HG03280 (cell line): Measurements from ENCODE around the gene LRRFIP1.
A peak's percentile ranks its signal among the peaks of the same experiment; 100 is the strongest.
"Not testable (repeated sequence)": the region's sequence is repeated elsewhere in the genome, so short reads cannot be mapped to it uniquely, and the experiment has no call there.

Source experiments
- ATAC-seq: cut with Tn5 transposase; IDR thresholded peaks from one replicate; pipeline ENCODE4 v1.9.1; 2021; ENCODE audit warnings: mild to moderate bottlenecking, moderate library complexity; ENCODE audit not compliant: unreplicated experiment

The LRRFIP1 gene

DNA sequence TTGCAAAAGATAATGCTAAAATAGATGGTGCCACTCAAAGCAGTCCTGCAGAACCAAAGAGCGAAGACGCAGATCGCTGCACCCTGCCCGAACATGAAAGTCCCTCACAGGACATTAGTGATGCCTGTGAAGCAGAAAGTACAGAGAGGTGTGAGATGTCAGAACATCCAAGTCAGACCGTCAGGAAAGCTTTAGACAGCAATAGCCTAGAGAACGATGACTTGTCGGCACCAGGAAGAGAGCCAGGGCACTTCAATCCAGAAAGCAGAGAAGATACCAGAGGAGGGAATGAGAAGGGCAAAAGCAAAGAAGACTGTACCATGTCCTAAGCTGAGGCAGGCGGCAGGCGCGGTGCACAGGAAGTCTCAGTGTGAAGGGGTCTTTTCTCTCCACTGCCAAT, 136.4 kb downstream of the LRRFIP1 start:
- no peak for ATAC-seq

DNA sequence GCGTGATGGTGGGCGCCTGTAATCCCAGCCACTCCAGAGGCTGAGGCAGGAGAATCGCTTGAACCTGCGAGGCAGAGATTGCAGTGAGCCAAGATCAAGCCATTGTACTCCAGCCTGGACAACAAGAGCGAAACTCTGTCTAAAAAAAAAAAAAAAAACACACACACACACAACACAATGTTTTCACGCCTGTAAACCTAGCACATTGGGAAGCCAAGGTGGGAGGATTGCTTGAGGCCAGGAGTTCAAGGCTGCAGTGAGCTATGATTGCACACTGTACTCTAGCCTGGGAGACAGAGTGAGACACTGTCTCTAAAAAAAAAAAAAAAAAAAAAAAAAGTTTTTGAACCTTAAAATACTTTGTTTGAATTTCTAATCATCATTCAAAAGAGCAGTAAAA, 137.7 kb downstream of the LRRFIP1 start:
- not testable (repeated sequence) for ATAC-seq

DNA sequence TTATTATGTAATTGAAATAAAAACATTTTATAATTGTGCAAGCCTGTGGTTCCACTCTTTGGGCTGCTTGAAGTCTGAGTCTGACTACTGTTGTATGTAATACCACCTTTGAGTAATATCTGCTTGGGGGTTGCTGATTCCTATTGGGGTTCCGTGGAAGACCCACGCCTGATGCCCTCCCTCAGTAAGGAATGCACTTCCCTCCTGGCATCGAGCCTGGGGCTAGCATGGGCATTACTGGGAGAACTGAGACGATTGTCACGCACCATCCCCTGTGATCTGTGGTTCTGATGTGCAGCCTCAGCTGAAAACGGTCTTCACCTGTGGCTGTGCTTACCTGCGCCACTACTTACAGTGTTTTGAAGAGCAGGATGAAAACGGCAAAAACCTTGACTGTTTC, 138.5 kb downstream of the LRRFIP1 start:
- no peak for ATAC-seq

DNA sequence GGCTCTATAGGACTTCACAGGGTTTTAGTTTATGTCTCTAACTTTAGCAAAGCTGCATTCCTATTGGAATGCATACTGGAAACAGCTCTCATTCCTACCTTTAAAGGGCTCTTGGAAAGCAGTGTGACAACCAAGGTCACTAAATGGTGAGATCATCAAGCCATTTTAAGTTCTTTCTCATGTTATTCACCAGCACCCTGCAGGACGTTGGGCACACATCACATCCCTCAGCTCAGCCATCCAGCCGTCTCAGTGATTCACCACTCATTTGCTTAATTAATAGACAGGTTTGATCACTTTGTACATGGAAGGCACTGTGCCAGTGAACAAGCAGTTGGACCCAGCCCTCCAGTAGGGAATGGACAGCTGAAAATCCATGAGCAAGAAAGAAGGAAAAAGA, 139.0 kb downstream of the LRRFIP1 start:
- ATAC-seq: no peak

DNA sequence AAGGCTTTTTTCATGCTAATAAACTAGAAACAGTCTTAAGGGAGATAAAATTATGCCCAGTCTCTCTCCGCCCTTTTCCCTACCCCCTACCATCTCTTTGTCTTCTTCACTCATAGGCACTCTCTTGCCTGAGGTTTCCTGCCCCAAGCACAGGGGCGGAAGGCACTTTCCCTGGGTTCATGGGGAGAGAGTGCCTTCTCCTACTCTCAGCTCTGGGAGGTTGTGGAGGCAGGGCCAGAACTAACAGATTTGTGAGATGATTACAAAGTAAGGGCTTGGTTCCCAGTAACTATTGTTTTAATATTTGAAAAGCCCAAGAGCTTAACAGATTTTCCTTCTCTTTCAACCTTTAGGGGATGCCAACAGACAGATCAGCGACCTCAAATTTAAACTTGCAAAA, 145.1 kb downstream of the LRRFIP1 start:
- no peak for ATAC-seq

DNA sequence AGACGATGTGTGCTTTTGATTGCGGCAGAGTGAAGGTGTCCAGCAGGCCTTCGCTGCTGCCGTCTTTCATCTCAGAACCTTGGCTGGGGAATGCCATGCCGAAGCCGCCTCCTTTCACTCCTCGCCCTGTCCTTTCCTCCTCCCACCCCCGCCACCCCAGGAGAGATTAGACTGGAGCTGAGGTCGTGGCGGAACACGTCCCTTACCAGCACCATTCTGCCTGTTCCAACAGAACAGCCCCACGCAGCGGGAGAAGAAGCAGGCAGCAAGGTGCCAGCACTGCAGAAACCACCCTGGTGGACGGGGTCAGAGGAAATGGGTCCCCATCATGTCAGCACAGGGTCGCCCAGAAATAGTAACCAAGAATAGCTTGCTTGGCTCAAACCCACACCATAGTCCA, 146.4 kb downstream of the LRRFIP1 start:
- no peak for ATAC-seq

DNA sequence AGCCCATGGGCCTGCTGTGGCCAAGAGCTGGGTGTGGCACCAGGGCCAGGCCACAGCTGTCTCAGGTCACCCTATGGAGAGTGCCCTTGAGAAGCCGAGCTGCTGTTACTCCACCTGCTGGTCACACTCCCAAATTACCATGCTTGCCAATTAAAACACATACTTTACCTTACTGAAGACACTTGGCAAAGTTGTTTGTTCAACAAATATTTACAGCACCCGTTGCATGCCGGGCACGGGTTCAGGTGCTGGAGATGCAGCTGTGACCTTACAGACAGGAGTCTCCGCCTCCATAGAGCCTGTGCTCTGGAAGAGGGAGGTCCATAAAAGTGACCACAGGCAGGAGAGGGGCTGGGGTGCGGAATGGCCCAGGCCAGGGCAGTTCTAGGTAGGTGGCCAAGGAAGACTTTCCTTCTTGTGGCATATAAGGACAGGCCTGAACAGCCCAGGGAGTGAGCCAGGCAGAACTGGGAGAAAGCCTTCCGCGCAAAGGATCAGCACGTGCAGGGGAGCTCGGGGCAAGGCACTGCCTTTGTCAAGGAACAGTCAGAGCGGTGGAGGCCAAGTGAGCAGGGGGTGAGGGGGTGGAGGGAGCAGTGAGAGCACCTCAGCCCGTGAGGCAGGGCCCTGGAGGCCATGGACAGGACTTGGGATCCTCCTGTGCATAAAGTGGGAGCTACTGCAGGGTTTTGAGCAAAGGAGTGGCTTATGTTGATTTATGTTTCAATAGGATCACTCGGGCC, 147.6 kb downstream of the LRRFIP1 start:
- peak; percentile 71 for ATAC-seq

DNA sequence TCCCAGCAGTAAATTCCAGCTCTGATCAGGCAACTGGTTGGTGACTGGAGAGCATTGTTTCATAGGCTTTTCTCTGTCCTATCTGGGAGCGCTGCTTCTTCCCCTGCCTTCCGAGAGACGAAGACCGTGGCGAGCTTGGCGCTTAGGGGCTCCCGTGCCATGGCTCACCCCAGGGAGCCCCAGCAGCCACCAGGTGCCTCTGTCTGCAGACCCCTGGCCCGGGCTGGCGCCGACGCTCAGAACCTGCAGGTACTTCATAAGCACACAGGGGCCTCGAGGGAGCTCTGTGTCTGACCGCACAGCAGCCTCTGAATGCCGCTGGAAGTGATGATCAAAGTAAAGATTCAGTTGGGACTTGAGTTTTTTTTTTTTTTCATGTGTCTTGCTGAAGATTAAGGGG, 152.1 kb downstream of the LRRFIP1 start:
- no peak for ATAC-seq

DNA sequence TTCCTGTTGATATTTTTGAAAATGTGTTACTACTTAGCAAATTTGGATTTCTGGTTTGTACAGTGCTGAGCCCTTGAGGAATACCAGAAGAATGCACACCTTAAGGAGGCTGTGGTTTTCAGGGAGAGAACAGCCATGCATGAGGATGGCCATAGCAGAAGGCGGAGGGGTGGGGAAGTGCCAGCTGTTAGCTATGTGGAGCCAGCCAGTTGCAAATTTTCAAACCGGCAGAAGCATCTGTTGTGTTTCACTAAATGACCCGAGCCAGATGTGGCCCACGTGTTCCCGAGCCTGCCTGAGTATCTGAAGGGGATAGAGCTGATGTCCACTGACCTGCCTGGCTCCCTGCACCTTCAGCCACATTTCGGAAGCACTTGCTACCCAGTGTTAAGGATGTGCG, 154.8 kb downstream of the LRRFIP1 start:
- ATAC-seq: no peak

DNA sequence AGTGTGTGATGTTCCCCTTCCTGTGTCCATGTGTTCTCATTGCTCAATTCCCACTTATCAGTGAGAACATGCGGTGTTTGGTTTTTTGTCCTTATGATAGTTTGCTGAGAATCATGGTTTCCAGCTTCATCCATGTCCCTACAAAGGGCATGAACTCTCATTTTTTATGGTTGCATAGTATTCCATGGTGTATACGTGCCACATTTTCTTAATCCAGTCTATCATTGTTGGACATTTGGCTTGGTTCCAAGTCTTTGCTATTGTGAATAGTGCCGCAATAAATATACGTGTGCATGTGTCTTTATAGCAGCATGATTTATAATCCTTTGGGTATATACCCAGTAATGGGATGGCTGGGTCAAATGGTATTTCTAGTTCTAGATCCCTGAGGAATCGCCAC, 156.3 kb downstream of the LRRFIP1 start:
- ATAC-seq: not testable (repeated sequence)

DNA sequence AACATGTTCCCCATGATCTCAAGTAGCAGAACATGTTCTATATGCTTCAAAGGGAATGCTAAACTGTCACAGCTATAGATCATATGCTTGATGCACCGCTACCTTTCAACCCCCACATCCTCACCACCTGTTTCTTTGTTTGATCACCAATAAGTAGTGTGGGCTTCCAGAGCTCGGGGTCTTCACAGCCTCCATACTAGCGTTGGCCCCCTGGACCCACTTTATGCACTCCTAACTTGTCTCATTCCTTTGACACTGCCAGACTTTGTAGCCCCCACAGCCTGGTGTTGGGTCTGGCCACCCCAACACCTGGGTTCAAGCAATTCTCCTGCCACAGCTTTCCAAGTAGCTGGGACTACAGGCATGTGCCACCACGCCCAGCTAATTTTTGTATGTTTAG, 159.5 kb downstream of the LRRFIP1 start:
- no peak for ATAC-seq

DNA sequence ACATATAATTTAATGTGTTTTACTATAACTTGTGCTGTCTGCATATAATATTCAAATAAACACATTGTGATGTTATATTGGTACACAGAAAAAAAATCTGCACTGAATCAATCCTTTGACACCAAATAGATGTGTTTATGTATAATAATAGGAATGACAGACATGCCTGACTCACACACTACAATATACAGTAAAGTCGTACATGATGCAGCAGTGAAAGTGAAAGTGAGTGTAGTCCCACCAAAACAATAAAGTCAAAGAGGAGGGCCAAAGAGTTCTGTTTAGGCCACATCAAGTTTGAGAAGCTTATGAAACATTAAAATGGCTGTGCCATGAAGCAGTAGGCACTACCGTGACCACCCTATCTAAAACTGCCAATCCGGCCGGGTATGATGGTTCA, 163.0 kb downstream of the LRRFIP1 start:
- no peak for ATAC-seq

DNA sequence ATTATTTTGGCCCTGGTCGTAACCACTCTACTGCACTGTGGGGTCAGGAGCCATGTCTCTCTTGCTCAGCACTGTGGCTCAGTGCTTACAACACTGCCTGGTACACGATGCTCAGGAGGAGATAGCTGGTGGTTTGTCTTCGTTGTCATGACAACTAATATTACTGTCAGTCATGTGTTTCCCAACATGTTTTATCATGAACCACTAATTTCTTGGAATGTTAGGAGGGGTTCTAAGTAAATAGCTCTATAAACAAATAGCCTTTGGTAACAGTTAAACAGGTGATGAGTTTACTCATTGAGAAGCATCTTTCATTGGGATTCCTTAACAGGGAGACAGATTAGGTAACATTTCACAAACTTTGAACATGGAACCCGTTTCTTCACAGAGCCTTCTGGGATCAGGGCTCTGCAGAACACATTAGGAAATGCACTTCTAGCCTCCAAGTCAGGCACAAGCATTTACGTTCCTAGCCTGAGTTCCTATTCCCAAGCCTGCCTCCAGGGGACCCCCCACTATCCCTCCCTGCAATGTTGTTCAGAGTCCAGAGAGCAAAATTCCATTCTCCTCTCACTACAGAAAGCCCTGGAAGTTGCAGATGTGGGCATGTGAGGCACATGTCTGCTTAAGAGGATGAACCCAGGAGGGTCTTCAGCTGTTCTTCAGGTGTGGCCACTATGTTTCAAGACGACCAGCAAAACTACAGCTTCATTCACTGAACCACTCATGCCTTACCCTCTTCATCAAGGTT, 164.8 kb downstream of the LRRFIP1 start:
- no peak for ATAC-seq

DNA sequence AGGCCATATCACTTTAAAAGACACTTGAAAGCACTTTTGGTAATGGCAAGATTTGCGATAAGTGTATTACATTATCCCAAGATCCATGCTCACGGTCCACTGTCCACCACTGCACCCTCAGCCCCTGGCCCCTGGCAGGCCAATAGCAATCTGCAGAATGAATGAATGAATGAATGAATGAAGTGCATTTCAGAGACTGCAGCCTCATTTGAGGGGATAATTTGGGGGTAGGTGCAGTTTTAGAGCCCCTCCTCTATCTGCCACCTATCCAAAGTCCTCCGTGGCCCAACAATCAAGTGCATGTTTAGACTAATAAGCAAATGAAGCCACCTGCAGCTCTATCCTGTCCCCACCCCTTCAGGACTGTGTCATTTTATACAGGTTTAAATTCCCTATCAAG, 169.9 kb downstream of the LRRFIP1 start:
- no peak for ATAC-seq

DNA sequence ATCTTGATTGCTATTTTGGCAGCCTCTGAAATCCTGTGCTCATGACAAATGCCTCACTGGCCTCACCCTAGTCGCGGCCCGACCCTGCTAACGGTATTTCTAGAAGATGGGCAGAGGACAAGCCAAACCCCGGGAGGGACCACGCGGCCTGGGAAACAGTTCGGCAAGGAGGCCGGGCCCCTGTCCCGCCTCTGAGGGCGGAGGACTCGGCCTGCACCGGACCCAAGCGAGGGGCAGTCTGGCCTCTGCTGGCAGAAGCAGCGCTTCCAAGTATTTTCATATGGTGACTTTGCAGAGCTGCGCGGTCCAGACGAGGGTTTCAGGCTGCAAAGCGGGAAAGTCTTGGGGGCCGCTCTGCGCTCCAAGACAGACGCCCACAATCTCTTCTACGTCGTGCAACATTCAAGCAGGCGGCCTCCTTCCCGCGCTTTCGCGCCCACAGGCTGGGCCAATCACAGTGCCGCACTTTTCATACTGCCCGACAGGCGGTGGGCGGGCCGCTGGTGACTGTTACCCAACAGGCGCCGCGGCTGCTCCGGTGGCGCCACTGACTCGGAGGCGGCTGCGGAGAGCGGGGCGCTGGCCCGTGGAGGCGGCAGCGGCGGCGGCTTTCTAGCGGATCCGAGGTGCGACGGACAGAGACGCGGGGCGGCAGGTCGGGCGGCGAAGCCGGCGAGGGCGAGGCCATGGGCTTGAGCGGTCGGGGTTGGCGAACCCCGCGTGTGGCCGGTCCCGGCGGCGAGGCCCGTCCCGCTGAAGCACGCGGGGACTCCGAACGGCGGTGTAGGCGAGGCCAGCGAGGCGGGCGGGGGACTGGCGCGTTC, 171.1 kb downstream of the LRRFIP1 start, which contains the start of gene RBM44:
Gene RBM44 (plus strand): TSS at position 544 of the 824 bp plus-strand sequence. CDS start 14,831 bp downstream, outside the sequence.
- ATAC-seq: no peak

DNA sequence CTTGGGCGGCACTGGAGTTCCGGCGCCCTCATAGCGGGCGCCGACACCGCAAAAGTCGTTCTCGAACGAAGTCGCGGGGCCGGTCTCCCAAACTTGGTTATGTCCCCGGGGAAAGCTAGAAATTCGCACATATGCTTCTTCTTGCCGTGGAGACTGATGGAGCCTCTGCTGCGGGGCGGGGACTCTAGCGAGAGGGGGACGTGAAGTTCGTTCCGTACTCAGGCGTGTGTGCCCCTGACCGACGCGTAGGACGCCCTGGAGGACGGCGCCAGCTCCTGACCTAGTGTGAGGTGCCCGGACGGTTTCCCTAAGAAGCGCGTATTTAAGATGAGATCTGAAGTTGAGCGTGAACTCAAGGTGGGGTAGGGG, 171.7 kb downstream of the LRRFIP1 start:
- ATAC-seq: no peak

DNA sequence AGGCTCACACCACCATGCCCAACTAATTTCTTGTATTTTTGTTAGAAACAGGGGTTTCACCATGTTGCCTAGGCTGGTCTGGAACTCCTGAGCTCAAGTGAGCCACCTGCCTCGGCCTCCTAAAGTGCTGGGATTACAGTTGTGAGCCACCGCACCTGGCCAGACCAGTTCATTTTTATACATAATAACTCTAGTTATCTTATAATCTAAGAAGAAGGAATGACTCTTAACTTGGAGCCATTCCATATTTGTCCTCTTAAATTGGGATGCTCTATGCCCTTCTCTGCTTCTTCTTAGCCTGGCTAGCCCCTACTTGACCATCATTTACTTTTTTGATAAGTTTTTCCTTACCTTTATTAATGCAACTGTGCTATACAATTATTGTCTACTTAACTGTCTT, 174.1 kb downstream of the LRRFIP1 start:
- ATAC-seq: no peak

DNA sequence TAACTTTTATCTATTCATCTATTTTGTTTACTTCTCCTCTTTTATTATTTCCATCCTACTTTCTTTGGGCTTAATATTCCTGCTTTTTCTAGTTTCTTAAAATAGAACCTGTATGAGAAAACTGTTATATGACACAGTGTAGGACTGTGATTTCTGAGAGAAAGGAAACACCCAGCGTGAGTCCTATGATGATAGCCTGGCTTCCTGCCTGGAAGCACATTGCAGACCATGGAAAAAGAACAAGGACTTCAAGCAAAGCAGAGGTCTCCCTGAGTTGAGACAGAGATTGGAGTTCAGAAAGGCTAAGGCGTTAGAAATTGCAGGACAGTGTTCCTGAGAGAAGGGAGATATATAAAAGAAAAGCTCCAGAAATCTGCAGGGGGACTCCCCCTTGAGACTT, 178.9 kb downstream of the LRRFIP1 start:
- ATAC-seq: no peak

DNA sequence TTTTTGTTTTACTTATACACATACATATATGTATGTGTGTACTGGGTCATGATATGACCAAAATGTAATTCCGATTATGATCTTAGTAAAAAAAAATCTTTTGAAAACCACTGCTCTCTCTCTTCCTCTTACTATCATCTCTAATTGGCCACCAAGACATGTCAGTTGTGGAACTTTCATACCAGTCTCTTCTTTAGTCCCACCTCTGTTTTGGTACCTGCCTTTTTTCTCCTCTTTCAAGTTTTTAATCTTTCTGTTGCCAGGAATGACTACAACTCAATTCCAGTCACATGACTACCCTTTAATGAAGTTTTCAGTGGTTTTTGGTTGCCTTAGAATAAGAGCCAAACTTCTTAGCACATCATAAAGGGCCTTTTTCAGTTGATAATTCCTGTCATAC, 188.2 kb downstream of the LRRFIP1 start:
- no peak for ATAC-seq

DNA sequence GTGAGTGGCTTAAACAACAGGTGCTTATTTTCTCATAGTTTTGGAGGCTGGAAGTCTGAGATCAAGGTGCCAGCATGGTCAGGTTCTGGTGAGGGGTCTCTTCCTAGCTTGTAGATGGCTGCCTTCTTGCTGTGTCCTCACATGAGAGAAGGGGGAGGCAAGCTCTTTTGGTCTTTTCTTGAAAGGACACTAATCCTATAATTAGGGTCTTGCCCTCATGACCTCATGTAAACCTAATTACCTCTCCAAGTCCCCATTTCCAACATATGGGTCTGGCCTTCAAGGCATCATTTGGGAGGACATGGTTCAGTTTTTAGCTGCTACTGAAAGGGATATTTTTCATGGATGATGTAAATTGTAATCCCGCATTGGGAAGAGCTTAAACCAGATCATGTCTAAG, 189.1 kb downstream of the LRRFIP1 start:
- ATAC-seq: no peak

DNA sequence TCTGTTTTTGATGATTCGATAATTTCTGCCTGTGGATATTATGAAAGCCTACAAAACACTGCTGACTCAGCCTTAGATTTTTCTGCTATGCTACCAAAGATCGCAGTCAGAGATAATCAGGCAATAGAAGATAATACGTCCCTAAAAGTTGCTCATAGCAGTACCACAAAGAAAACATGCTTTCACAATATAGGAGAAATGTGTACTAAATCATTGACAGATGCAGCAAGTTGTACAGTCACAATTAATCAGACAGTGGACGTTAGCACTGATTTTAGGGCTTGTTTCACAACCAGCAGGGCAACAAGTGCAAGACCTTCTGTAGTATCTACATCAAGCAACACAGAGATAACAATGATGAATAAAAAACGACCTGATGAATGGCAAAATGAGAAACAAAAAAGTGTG, 190.7 kb downstream of the LRRFIP1 start:
- no peak for ATAC-seq

DNA sequence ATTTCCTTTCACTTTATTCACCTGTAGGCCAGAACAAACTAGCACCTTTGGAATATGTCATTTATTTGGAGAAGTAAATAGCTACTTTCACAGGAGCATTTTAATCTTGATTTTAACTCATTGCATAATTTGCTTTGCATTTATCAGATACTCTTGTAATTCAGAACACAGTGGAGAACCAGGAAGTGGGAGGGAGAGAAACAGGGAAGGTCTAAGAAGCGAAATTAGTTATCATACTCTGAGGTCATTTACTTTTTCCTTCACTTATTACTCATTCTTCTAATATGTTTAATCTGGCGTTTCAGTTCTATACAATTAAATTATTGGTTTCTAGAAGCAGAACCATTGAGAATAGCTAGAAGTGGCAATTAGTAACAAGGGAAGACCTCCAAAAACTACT, 191.8 kb downstream of the LRRFIP1 start:
- no peak for ATAC-seq
